DMS 273 (cell line): ENCODE data around the gene PHACTR3.

Experiments
- DNase-seq: peaks from one replicate; lab custom pipeline; 2025; ENCODE audit not compliant: unreplicated experiment; lab: John Stamatoyannopoulos, UW

Gene PHACTR3

GRCh38 chr20:59668926-59669850, 64.8 kb downstream of the PHACTR3 start:
- no peak for DNase-seq

GRCh38 chr20:59670786-59671492, 66.6 kb downstream of the PHACTR3 start:
- peak; percentile 20 for DNase-seq

- no peak for DNase-seq
Measured at GRCh38 chr20:59671661-59672471, 67.5 kb downstream of the PHACTR3 start.

- DNase-seq, result no peak
Measured at GRCh38 chr20:59672576-59672975, 68.2 kb downstream of the PHACTR3 start.

GRCh38 chr20:59673288-59673997, 69.1 kb downstream of the PHACTR3 start:
- DNase-seq, result no peak

GRCh38 chr20:59673998-59674445, 69.7 kb downstream of the PHACTR3 start:
- DNase-seq, result no peak

GRCh38 chr20:59676126-59676850, 71.9 kb downstream of the PHACTR3 start:
- DNase-seq, result peak; percentile 39

GRCh38 chr20:59676851-59677182, 72.5 kb downstream of the PHACTR3 start:
- DNase-seq, result no peak

GRCh38 chr20:59677586-59677985, 73.2 kb downstream of the PHACTR3 start:
- DNase-seq, result no peak

GRCh38 chr20:59678288-59678687, 73.9 kb downstream of the PHACTR3 start:
- peak; percentile 84 for DNase-seq

GRCh38 chr20:59678951-59679350, 74.6 kb downstream of the PHACTR3 start:
- peak; percentile 24 for DNase-seq

GRCh38 chr20:59680148-59680650, 75.9 kb downstream of the PHACTR3 start:
- no peak for DNase-seq

GRCh38 chr20:59680852-59681251, 76.5 kb downstream of the PHACTR3 start:
- no peak for DNase-seq

- DNase-seq, result no peak
Measured at GRCh38 chr20:59682603-59683002, 78.3 kb downstream of the PHACTR3 start.

- DNase-seq, result no peak
Measured at GRCh38 chr20:59683181-59683580, 78.8 kb downstream of the PHACTR3 start.

GRCh38 chr20:59684685-59685242, 80.4 kb downstream of the PHACTR3 start:
- no peak for DNase-seq

GRCh38 chr20:59686404-59687346, 82.3 kb downstream of the PHACTR3 start:
- DNase-seq, result no peak

GRCh38 chr20:59688356-59688755, 84.0 kb downstream of the PHACTR3 start:
- DNase-seq, result no peak
